Vagina (tissue), 2 donors: ENCODE results near the gene PSMC3. TPM values are rescaled to one million over a fixed set of nuclear protein-coding genes. Genes with fewer than 3 reads are reported as not detected.

Source experiments
- DNase-seq, 2 donors: peaks; one replicate each; pipeline ENCODE4 v3.0.0-alpha.2; 2017; ENCODE audit errors: extremely low spot score in 2 of 2
- H3K27ac ChIP-seq: fragments of 200-600 bp; sonication (generic); one replicate; pipeline ENCODE4 v1.5.1; 2019
- H3K27me3 ChIP-seq: fragments of 200-600 bp; sonication (generic); one replicate; pipeline ENCODE4 v1.5.1; 2019
- H3K36me3 ChIP-seq, 2 donors: fragments of 200-600 bp; sonication (generic); one replicate each; pipeline ENCODE4 v1.5.1; 2017 to 2019
- H3K4me1 ChIP-seq: fragments of 200-600 bp; sonication (generic); one replicate; pipeline ENCODE4 v1.5.1; 2019
- H3K4me3 ChIP-seq, 2 donors: fragments of 200-600 bp; sonication (generic); 1 replicate in 1 of 2; 2 replicates in 1 of 2; pipeline ENCODE4 v1.5.1; 2016 to 2019
- H3K9me3 ChIP-seq: fragments of 200-600 bp; sonication (generic); one replicate; pipeline ENCODE4 v1.5.1; 2019
- CTCF ChIP-seq, 3 experiments: fragments of 450-650 bp in 2 of 3; fragments of 200-600 bp in 1 of 3; sonication (generic) in 1 of 3; IDR thresholded peaks; one replicate each; pipeline ENCODE4 v1.5.1; 2017 to 2019; ENCODE audit warnings: antibody characterized with exemption in 3 of 3, mild to moderate bottlenecking in 2 of 3, moderate library complexity in 2 of 3
- POLR2A ChIP-seq, 2 donors: fragments of 450-650 bp; IDR thresholded peaks; one replicate each; pipeline ENCODE4 v1.6.1; 2017; ENCODE audit warnings: antibody characterized with exemption in 2 of 2, mild to moderate bottlenecking in 2 of 2, moderate library complexity in 2 of 2
- POLR2AphosphoS5 ChIP-seq, 2 donors: sonication (generic); formaldehyde crosslinking; IDR thresholded peaks; one replicate each; pipeline ENCODE4 v1.9.0; 2017; ENCODE audit warnings: antibody characterized with exemption in 2 of 2, mild to moderate bottlenecking in 2 of 2, low read depth in 1 of 2; ENCODE audit not compliant: insufficient read depth in 1 of 2
- intact Hi-C: fragments of 100-400 bp; cut with DNase I; formaldehyde crosslinking; loops from one replicate; pipeline ENCODE4 v1.15.1; 2023
- total RNA-seq: library from RNA; depleted of rRNA; stranded (reverse); fragments of >200 nt; gene quantifications from one replicate; pipeline ENCODE4 v1.2.3, GENCODE V29; 2016

The PSMC3 gene
- total RNA-seq, 1 donor from 2014 or later, result 89.6 TPM

- no peaks in the 10 kb centered on the region for H3K9me3 ChIP-seq
- no peak for TF ChIP-seq POLR2AphosphoS5 (IDR thresholded peaks at IDR 0.05; ENCODE audit: insufficient read depth in 1 of 2, low read depth in 1 of 2)
- TF ChIP-seq CTCF (IDR thresholded peaks at IDR 0.05), result no peak
- no peak for TF ChIP-seq POLR2A (IDR thresholded peaks at IDR 0.05)
- intact Hi-C loops, result loop anchor here (5.0 kb wide), 1 partner anchor 942 kb away; no protein-coding TSS in a partner anchor
- no peaks in the 10 kb centered on the region for H3K27me3 ChIP-seq
- no peak overlapping the region for H3K27ac ChIP-seq
- no peak for DNase-seq
- H3K4me3 ChIP-seq, result no peak overlapping the region
- no peaks in the 10 kb centered on the region for H3K36me3 ChIP-seq
- peaks cover 15% of the 10 kb centered on the region for H3K4me1 ChIP-seq
These were observed 41.7 kb downstream of the PSMC3 start for GRCh38 chr11:47384498-47384897.

GRCh38 chr11:47383071-47383470 lies 43.2 kb downstream of the PSMC3 start:
- Histone ChIP-seq H3K27ac (no peak overlapping the region), H3K4me3 (no peak overlapping the region), H3K27me3 (no peaks in the 10 kb centered on the region), H3K4me1 (peaks cover 5% of the 10 kb centered on the region), H3K36me3 (no peaks in the 10 kb centered on the region), H3K9me3 (no peaks in the 10 kb centered on the region)
- no peak for DNase-seq
- intact Hi-C loops, result loop anchor here (5.0 kb wide), 1 partner anchor 941 kb away; no protein-coding TSS in a partner anchor
- no peak for TF ChIP-seq CTCF (IDR thresholded peaks at IDR 0.05)
- TF ChIP-seq POLR2AphosphoS5 (IDR thresholded peaks at IDR 0.05; ENCODE audit: insufficient read depth in 1 of 2, low read depth in 1 of 2), result no peak
- no peak for TF ChIP-seq POLR2A (IDR thresholded peaks at IDR 0.05)

- Histone ChIP-seq H3K9me3 (no peaks in the 10 kb centered on the region), H3K36me3 (no peaks in the 10 kb centered on the region), H3K4me1 (no peaks in the 10 kb centered on the region), H3K4me3 (no peak overlapping the region), H3K27ac (no peak overlapping the region), H3K27me3 (no peaks in the 10 kb centered on the region)
- no peak for TF ChIP-seq POLR2A (IDR thresholded peaks at IDR 0.05)
- no peak for TF ChIP-seq POLR2AphosphoS5 (IDR thresholded peaks at IDR 0.05; ENCODE audit: insufficient read depth in 1 of 2, low read depth in 1 of 2)
- no peak for TF ChIP-seq CTCF (IDR thresholded peaks at IDR 0.05)
- DNase-seq, result no peak
- intact Hi-C loops, result loop anchor here (5.0 kb wide), 1 partner anchor 938 kb away; no protein-coding TSS in a partner anchor
These were observed 46.2 kb downstream of the PSMC3 start for GRCh38 chr11:47380078-47380477.

- Histone ChIP-seq H3K4me3 (no peak overlapping the region), H3K27ac (no peak overlapping the region), H3K4me1 (no peaks in the 10 kb centered on the region), H3K9me3 (no peaks in the 10 kb centered on the region), H3K27me3 (no peaks in the 10 kb centered on the region), H3K36me3 (no peaks in the 10 kb centered on the region)
- DNase-seq, result no peak
- TF ChIP-seq POLR2AphosphoS5 (IDR thresholded peaks at IDR 0.05; ENCODE audit: insufficient read depth in 1 of 2, low read depth in 1 of 2) (no peak), CTCF (IDR thresholded peaks at IDR 0.05) (no peak), POLR2A (IDR thresholded peaks at IDR 0.05) (no peak)
- intact Hi-C loops, result loop anchor here (5.0 to 10.0 kb wide), 2 partner anchors 73 to 235 kb away; no protein-coding TSS in a partner anchor
These were observed 46.9 kb downstream of the PSMC3 start for GRCh38 chr11:47379317-47379716.

- no peak overlapping the region for H3K4me3 ChIP-seq
- no peaks in the 10 kb centered on the region for H3K36me3 ChIP-seq
- TF ChIP-seq CTCF (IDR thresholded peaks at IDR 0.05) (no peak), POLR2AphosphoS5 (IDR thresholded peaks at IDR 0.05; ENCODE audit: insufficient read depth in 1 of 2, low read depth in 1 of 2) (no peak), POLR2A (IDR thresholded peaks at IDR 0.05) (no peak)
- no peaks in the 10 kb centered on the region for H3K4me1 ChIP-seq
- no peak overlapping the region for H3K27ac ChIP-seq
- H3K9me3 ChIP-seq, result no peaks in the 10 kb centered on the region
- DNase-seq, result no peak
- no peaks in the 10 kb centered on the region for H3K27me3 ChIP-seq
- intact Hi-C loops, result loop anchor here (5.0 to 10.0 kb wide), 2 partner anchors 73 to 236 kb away; no protein-coding TSS in a partner anchor
These were observed 47.4 kb downstream of the PSMC3 start for GRCh38 chr11:47378836-47379170.
